Measurements from ENCODE around the gene FAXDC2.

FAXDC2 gene

GRCh38 chr5:154813158-154813557 is 37.2 kb downstream of the FAXDC2 start:
- Histone ChIP-seq H3K4me3 (ENCODE audit: low read depth in 1 of 2, low read length in 2 of 2) (no peak overlapping the region), H3K27ac (ENCODE audit: low read depth, low read length) (no peak overlapping the region), H3K9ac (ENCODE audit: low read length) (no peak overlapping the region), H3K27me3 (ENCODE audit: control insufficient read depth in 1 of 2, insufficient read depth in 2 of 2, low read length in 2 of 2) (no peaks in the 10 kb centered on the region), H3K36me3 (ENCODE audit: insufficient read depth, low read length) (peaks cover 66% of the 10 kb centered on the region), H3K4me1 (ENCODE audit: insufficient read depth, low read length) (peaks cover 19% of the 10 kb centered on the region), H3K9me3 (ENCODE audit: low read length) (no peaks in the 10 kb centered on the region)

- Histone ChIP-seq H3K36me3 (ENCODE audit: insufficient read depth, low read length) (peaks cover 69% of the 10 kb centered on the region), H3K9ac (ENCODE audit: low read length) (no peak overlapping the region)
Observed at GRCh38 chr5:154811653-154812465, 38.5 kb downstream of the FAXDC2 start.

DNA sequence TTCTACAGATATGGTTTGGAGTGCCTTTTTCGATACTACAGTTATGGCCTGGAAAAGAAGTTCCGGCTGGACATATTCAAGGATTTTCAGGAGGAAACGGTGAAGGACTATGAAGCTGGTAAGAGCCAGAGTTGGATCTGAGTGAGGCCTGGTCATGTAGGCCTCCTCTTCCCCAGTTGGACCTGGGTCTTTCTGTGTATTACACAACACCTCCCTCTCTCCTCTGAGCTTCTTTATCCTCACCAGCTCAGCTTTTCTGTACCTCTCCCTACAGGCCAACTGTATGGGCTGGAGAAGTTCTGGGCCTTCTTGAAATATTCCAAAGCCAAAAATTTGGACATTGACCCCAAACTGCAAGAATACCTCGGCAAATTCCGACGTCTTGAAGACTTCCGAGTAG is 39.2 kb downstream of the FAXDC2 start:
- peaks cover 69% of the 10 kb centered on the region for H3K36me3 ChIP-seq (ENCODE audit: insufficient read depth, low read length)
- no peak overlapping the region for H3K4me3 ChIP-seq (ENCODE audit: low read depth in 1 of 2, low read length in 2 of 2)
- H3K4me1 ChIP-seq (ENCODE audit: insufficient read depth, low read length): peaks cover 6% of the 10 kb centered on the region
- no peak overlapping the region for H3K27ac ChIP-seq (ENCODE audit: low read depth, low read length)
- no peak overlapping the region for H3K9ac ChIP-seq (ENCODE audit: low read length)
- no peaks in the 10 kb centered on the region for H3K9me3 ChIP-seq (ENCODE audit: low read length)
- no peaks in the 10 kb centered on the region for H3K27me3 ChIP-seq (ENCODE audit: control insufficient read depth in 1 of 2, insufficient read depth in 2 of 2, low read length in 2 of 2)

More at GRCh38 chr5:154811653-154812465, 38.5 kb downstream of the FAXDC2 start:
- Histone ChIP-seq H3K27me3 (ENCODE audit: control insufficient read depth in 1 of 2, insufficient read depth in 2 of 2, low read length in 2 of 2) (no peaks in the 10 kb centered on the region), H3K9me3 (ENCODE audit: low read length) (no peaks in the 10 kb centered on the region), H3K27ac (ENCODE audit: low read depth, low read length) (no peak overlapping the region), H3K4me1 (ENCODE audit: insufficient read depth, low read length) (peaks cover 9% of the 10 kb centered on the region), H3K4me3 (ENCODE audit: low read depth in 1 of 2, low read length in 2 of 2) (no peak overlapping the region)

GRCh38 chr5:154806176-154806575 is 44.2 kb downstream of the FAXDC2 start:
- H3K27ac ChIP-seq (ENCODE audit: low read depth, low read length): no peak overlapping the region
- no peak overlapping the region for H3K9ac ChIP-seq (ENCODE audit: low read length)
- no peaks in the 10 kb centered on the region for H3K27me3 ChIP-seq (ENCODE audit: control insufficient read depth in 1 of 2, insufficient read depth in 2 of 2, low read length in 2 of 2)
- H3K4me3 ChIP-seq (ENCODE audit: low read depth in 1 of 2, low read length in 2 of 2): no peak overlapping the region
- H3K9me3 ChIP-seq (ENCODE audit: low read length): no peaks in the 10 kb centered on the region
- no peaks in the 10 kb centered on the region for H3K4me1 ChIP-seq (ENCODE audit: insufficient read depth, low read length)
- H3K36me3 ChIP-seq (ENCODE audit: insufficient read depth, low read length): peaks cover 70% of the 10 kb centered on the region

DNA sequence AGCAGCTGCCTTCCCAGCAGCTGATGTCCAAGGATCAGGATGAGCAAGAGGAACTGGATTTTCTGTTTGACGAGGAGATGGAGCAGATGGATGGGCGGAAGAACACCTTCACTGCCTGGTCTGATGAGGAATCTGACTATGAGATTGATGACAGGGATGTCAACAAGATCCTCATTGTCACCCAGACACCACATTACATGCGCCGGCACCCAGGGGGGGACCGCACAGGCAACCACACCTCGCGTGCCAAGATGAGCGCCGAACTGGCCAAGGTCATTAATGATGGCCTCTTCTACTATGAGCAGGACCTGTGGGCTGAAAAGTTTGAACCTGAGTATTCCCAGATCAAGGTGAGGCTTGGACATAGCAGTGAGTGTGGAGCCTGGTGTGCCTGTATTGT is 48.4 kb downstream of the FAXDC2 start:
- no peak overlapping the region for H3K27ac ChIP-seq (ENCODE audit: low read depth, low read length)
- no peaks in the 10 kb centered on the region for H3K9me3 ChIP-seq (ENCODE audit: low read length)
- H3K36me3 ChIP-seq (ENCODE audit: insufficient read depth, low read length): peaks cover 80% of the 10 kb centered on the region
- H3K9ac ChIP-seq (ENCODE audit: low read length): no peak overlapping the region
- no peaks in the 10 kb centered on the region for H3K4me1 ChIP-seq (ENCODE audit: insufficient read depth, low read length)
- H3K27me3 ChIP-seq (ENCODE audit: control insufficient read depth in 1 of 2, insufficient read depth in 2 of 2, low read length in 2 of 2): no peaks in the 10 kb centered on the region
- no peak overlapping the region for H3K4me3 ChIP-seq (ENCODE audit: low read depth in 1 of 2, low read length in 2 of 2)

- Histone ChIP-seq H3K9me3 (ENCODE audit: low read length) (no peaks in the 10 kb centered on the region), H3K9ac (ENCODE audit: low read length) (no peak overlapping the region), H3K27me3 (ENCODE audit: control insufficient read depth in 1 of 2, insufficient read depth in 2 of 2, low read length in 2 of 2) (no peaks in the 10 kb centered on the region), H3K27ac (ENCODE audit: low read depth, low read length) (no peak overlapping the region), H3K4me1 (ENCODE audit: insufficient read depth, low read length) (no peaks in the 10 kb centered on the region), H3K36me3 (ENCODE audit: insufficient read depth, low read length) (peaks cover 75% of the 10 kb centered on the region), H3K4me3 (ENCODE audit: low read depth in 1 of 2, low read length in 2 of 2) (no peak overlapping the region)
Observed at GRCh38 chr5:154801083-154801482, 49.3 kb downstream of the FAXDC2 start.

DNA sequence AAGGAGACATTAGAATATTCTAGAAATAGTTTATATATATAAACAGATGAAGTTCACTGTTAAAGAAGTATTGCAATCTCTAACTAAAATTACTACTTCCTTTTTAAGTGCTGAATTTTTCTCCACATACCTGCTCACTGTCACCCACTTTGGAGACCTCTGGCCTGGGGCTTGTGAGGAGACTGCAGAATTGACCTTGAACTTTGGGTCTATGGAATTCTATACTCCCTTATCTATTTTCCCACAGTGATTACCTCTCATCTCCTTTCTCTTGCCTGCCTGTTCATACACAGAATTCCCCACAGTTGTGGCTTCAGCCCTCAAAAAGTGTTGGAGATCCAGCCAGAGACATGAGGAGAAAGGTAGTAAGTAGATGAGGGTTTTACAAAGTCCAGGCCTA is 49.8 kb downstream of the FAXDC2 start:
- no peaks in the 10 kb centered on the region for H3K27me3 ChIP-seq (ENCODE audit: control insufficient read depth in 1 of 2, insufficient read depth in 2 of 2, low read length in 2 of 2)
- no peak overlapping the region for H3K4me3 ChIP-seq (ENCODE audit: low read depth in 1 of 2, low read length in 2 of 2)
- H3K27ac ChIP-seq (ENCODE audit: low read depth, low read length): no peak overlapping the region
- H3K9me3 ChIP-seq (ENCODE audit: low read length): no peaks in the 10 kb centered on the region
- H3K9ac ChIP-seq (ENCODE audit: low read length): no peak overlapping the region
- peaks cover 71% of the 10 kb centered on the region for H3K36me3 ChIP-seq (ENCODE audit: insufficient read depth, low read length)
- H3K4me1 ChIP-seq (ENCODE audit: insufficient read depth, low read length): no peaks in the 10 kb centered on the region

DNA sequence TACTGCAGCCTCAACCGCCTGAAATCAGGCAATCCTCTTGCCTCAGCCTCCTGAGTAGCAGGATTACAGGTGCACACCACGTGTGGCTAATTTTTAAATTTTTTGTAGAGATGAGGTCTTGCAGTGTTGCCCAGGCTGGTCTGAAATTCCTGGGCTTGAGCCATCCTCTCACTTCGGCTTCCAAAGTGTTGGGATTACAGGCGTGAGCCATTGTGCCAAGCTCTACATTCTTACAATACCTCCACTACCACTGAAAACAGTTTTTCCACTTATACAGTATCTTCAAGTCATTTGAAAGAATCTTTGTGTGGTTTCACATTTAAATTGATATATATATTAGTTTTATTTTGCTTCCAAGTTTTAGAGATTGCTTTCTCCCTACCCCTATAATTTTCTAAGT is 52.6 kb downstream of the FAXDC2 start:
- peaks cover 69% of the 10 kb centered on the region for H3K36me3 ChIP-seq (ENCODE audit: insufficient read depth, low read length)
- no peaks in the 10 kb centered on the region for H3K27me3 ChIP-seq (ENCODE audit: control insufficient read depth in 1 of 2, insufficient read depth in 2 of 2, low read length in 2 of 2)
- H3K4me3 ChIP-seq (ENCODE audit: low read depth in 1 of 2, low read length in 2 of 2): no peak overlapping the region
- H3K9ac ChIP-seq (ENCODE audit: low read length): no peak overlapping the region
- H3K27ac ChIP-seq (ENCODE audit: low read depth, low read length): no peak overlapping the region
- no peaks in the 10 kb centered on the region for H3K9me3 ChIP-seq (ENCODE audit: low read length)
- peaks cover 7% of the 10 kb centered on the region for H3K4me1 ChIP-seq (ENCODE audit: insufficient read depth, low read length)

- Histone ChIP-seq H3K27me3 (ENCODE audit: control insufficient read depth in 1 of 2, insufficient read depth in 2 of 2, low read length in 2 of 2) (no peaks in the 10 kb centered on the region), H3K4me3 (ENCODE audit: low read depth in 1 of 2, low read length in 2 of 2) (no peak overlapping the region), H3K27ac (ENCODE audit: low read depth, low read length) (no peak overlapping the region), H3K9ac (ENCODE audit: low read length) (no peak overlapping the region), H3K4me1 (ENCODE audit: insufficient read depth, low read length) (peaks cover 7% of the 10 kb centered on the region), H3K36me3 (ENCODE audit: insufficient read depth, low read length) (peaks cover 69% of the 10 kb centered on the region), H3K9me3 (ENCODE audit: low read length) (no peaks in the 10 kb centered on the region)
Observed at GRCh38 chr5:154795235-154795596, 55.2 kb downstream of the FAXDC2 start.

GRCh38 chr5:154794525-154795234 is 55.7 kb downstream of the FAXDC2 start:
- Histone ChIP-seq H3K36me3 (ENCODE audit: insufficient read depth, low read length) (peaks cover 66% of the 10 kb centered on the region), H3K27ac (ENCODE audit: low read depth, low read length) (no peak overlapping the region), H3K9me3 (ENCODE audit: low read length) (no peaks in the 10 kb centered on the region), H3K9ac (ENCODE audit: low read length) (no peak overlapping the region), H3K4me3 (ENCODE audit: low read depth in 1 of 2, low read length in 2 of 2) (no peak overlapping the region), H3K27me3 (ENCODE audit: control insufficient read depth in 1 of 2, insufficient read depth in 2 of 2, low read length in 2 of 2) (no peaks in the 10 kb centered on the region), H3K4me1 (ENCODE audit: insufficient read depth, low read length) (peaks cover 7% of the 10 kb centered on the region)

GRCh38 chr5:154793599-154794524 is 56.5 kb downstream of the FAXDC2 start:
- H3K27ac ChIP-seq (ENCODE audit: low read depth, low read length): no peak overlapping the region
- H3K4me1 ChIP-seq (ENCODE audit: insufficient read depth, low read length): peaks cover 7% of the 10 kb centered on the region
- H3K9me3 ChIP-seq (ENCODE audit: low read length): no peaks in the 10 kb centered on the region
- H3K4me3 ChIP-seq (ENCODE audit: low read depth in 1 of 2, low read length in 2 of 2): no peak overlapping the region
- peaks cover 59% of the 10 kb centered on the region for H3K36me3 ChIP-seq (ENCODE audit: insufficient read depth, low read length)
- no peak overlapping the region for H3K9ac ChIP-seq (ENCODE audit: low read length)
- no peaks in the 10 kb centered on the region for H3K27me3 ChIP-seq (ENCODE audit: control insufficient read depth in 1 of 2, insufficient read depth in 2 of 2, low read length in 2 of 2)
